HG03469 (cell line): ENCODE data around the gene SFRP5.

Source experiments
- ATAC-seq: cut with Tn5 transposase; IDR thresholded peaks from one replicate; pipeline ENCODE4 v1.9.1; 2021; ENCODE audit warnings: mild to moderate bottlenecking, moderate library complexity, moderate number of reproducible peaks; ENCODE audit not compliant: unreplicated experiment

Gene SFRP5

GRCh38 chr10:97766106-97766810, 5.5 kb downstream of the SFRP5 start:
- no peak for ATAC-seq

GRCh38 chr10:97765201-97765600, 6.6 kb downstream of the SFRP5 start:
- no peak for ATAC-seq

- ATAC-seq: no peak
These were observed 7.3 kb downstream of the SFRP5 start for GRCh38 chr10:97764519-97764931.

- no peak for ATAC-seq
These were observed 7.9 kb downstream of the SFRP5 start for GRCh38 chr10:97763947-97764346.

- ATAC-seq: no peak
These were observed 8.4 kb downstream of the SFRP5 start for GRCh38 chr10:97763411-97763810.

GRCh38 chr10:97762816-97763215, 9.0 kb downstream of the SFRP5 start:
- no peak for ATAC-seq

GRCh38 chr10:97762056-97762455, 9.7 kb downstream of the SFRP5 start:
- no peak for ATAC-seq

- no peak for ATAC-seq
These were observed 10.4 kb downstream of the SFRP5 start for GRCh38 chr10:97761331-97761865.

GRCh38 chr10:97760461-97761257, 11.1 kb downstream of the SFRP5 start:
- no peak for ATAC-seq

GRCh38 chr10:97759946-97760345, 11.9 kb downstream of the SFRP5 start:
- no peak for ATAC-seq

- ATAC-seq: no peak
These were observed 12.5 kb downstream of the SFRP5 start for GRCh38 chr10:97759158-97759887.

- ATAC-seq: no peak
These were observed 14.3 kb downstream of the SFRP5 start for GRCh38 chr10:97757471-97757870.

GRCh38 chr10:97755718-97756117, 16.1 kb downstream of the SFRP5 start:
- ATAC-seq: no peak

GRCh38 chr10:97754726-97755125, 17.1 kb downstream of the SFRP5 start:
- no peak for ATAC-seq

- no peak for ATAC-seq
These were observed 18.8 kb downstream of the SFRP5 start for GRCh38 chr10:97752956-97753355.

- no peak for ATAC-seq
These were observed 23.7 kb downstream of the SFRP5 start for GRCh38 chr10:97748116-97748515.

GRCh38 chr10:97747573-97747972, 24.2 kb downstream of the SFRP5 start:
- no peak for ATAC-seq

- ATAC-seq: no peak
These were observed 27.3 kb downstream of the SFRP5 start for GRCh38 chr10:97744405-97745035.

- ATAC-seq: no peak
These were observed 28.4 kb downstream of the SFRP5 start for GRCh38 chr10:97743169-97743943.

- no peak for ATAC-seq
These were observed 31.2 kb downstream of the SFRP5 start for GRCh38 chr10:97740613-97741012.
